ENCODE measurements around the gene MYO5A. TPM values are rescaled to one million over a fixed set of nuclear protein-coding genes. Genes with fewer than 3 reads are reported as not detected.

MYO5A gene
- total RNA-seq, 2 experiments from 2014 or later = 19.2 to 22.6 TPM

DNA sequence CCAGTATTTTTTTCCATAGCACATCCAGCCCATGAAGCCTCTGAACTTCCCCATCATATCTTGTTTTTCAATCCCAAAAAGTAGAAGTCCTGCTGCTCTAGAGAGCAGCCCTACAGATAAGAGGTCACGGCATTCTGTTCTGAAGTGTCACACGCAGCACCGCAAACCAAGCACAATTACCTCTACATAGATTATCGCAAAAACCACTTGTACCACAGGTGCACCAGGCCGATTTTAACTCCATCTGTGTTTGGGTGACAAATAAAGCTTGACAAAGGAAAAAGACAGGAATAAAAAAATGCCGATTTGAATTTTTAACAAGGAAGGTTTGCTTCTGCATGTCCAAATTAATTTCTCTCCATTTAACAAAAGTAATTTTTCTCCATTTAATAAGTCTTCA is 113.7 kb downstream of the MYO5A start:
- TF ChIP-seq, protein P1, sequence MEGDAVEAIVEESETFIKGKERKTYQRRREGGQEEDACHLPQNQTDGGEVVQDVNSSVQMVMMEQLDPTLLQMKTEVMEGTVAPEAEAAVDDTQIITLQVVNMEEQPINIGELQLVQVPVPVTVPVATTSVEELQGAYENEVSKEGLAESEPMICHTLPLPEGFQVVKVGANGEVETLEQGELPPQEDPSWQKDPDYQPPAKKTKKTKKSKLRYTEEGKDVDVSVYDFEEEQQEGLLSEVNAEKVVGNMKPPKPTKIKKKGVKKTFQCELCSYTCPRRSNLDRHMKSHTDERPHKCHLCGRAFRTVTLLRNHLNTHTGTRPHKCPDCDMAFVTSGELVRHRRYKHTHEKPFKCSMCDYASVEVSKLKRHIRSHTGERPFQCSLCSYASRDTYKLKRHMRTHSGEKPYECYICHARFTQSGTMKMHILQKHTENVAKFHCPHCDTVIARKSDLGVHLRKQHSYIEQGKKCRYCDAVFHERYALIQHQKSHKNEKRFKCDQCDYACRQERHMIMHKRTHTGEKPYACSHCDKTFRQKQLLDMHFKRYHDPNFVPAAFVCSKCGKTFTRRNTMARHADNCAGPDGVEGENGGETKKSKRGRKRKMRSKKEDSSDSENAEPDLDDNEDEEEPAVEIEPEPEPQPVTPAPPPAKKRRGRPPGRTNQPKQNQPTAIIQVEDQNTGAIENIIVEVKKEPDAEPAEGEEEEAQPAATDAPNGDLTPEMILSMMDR (IDR thresholded peaks at IDR 0.05) = no peak
- Mint-ChIP-seq H3K36me3 (ENCODE audit: low read depth) (peaks cover 7% of the 10 kb centered on the region), H3K9me3 (no peaks in the 10 kb centered on the region), H3K27ac (peak overlapping the region; percentile 4), H3K4me1 (ENCODE audit: low read depth) (no peaks in the 10 kb centered on the region), H3K27me3 (no peaks in the 10 kb centered on the region), H3K4me3 (no peak overlapping the region)
- intact Hi-C loops (cut with micrococcal nuclease) = no loop called here
- no peak for DNase-seq
- no peak for ATAC-seq
- POLR2A ChIA-PET = no interaction called here
- CTCF ChIA-PET = interaction anchor here (1.8 kb wide), 1 partner anchor 10 kb away, joined by 9 read pairs; no protein-coding TSS in a partner anchor

GRCh38 chr15:52408823-52409222 is 119.9 kb downstream of the MYO5A start:
- H3K9me3 Mint-ChIP-seq = no peaks in the 10 kb centered on the region
- intact Hi-C loops (cut with micrococcal nuclease) = no loop called here
- no peak overlapping the region for H3K27ac Mint-ChIP-seq
- TF ChIP-seq, protein P1 (IDR thresholded peaks at IDR 0.05) = no peak
- no peak for ATAC-seq
- no peak overlapping the region for H3K4me3 Mint-ChIP-seq
- CTCF ChIA-PET = no interaction called here
- peaks cover 2% of the 10 kb centered on the region for H3K36me3 Mint-ChIP-seq (ENCODE audit: low read depth)
- no peak for DNase-seq
- no peaks in the 10 kb centered on the region for H3K4me1 Mint-ChIP-seq (ENCODE audit: low read depth)
- POLR2A ChIA-PET = no interaction called here
- no peaks in the 10 kb centered on the region for H3K27me3 Mint-ChIP-seq

GRCh38 chr15:52407374-52407773 is 121.3 kb downstream of the MYO5A start:
- intact Hi-C loops (cut with micrococcal nuclease) = no loop called here
- DNase-seq = no peak
- no peaks in the 10 kb centered on the region for H3K9me3 Mint-ChIP-seq
- ATAC-seq = no peak
- ChIA-PET POLR2A (no interaction called here), CTCF (interaction anchor here (1.2 kb wide), 1 partner anchor 8 kb away, joined by 4 read pairs; no protein-coding TSS in a partner anchor)
- H3K4me1 Mint-ChIP-seq (ENCODE audit: low read depth) = peaks cover 4% of the 10 kb centered on the region
- TF ChIP-seq, protein P1 (IDR thresholded peaks at IDR 0.05) = no peak
- no peaks in the 10 kb centered on the region for H3K27me3 Mint-ChIP-seq
- H3K4me3 Mint-ChIP-seq = no peak overlapping the region
- peaks cover 2% of the 10 kb centered on the region for H3K36me3 Mint-ChIP-seq (ENCODE audit: low read depth)
- H3K27ac Mint-ChIP-seq = no peak overlapping the region

DNA sequence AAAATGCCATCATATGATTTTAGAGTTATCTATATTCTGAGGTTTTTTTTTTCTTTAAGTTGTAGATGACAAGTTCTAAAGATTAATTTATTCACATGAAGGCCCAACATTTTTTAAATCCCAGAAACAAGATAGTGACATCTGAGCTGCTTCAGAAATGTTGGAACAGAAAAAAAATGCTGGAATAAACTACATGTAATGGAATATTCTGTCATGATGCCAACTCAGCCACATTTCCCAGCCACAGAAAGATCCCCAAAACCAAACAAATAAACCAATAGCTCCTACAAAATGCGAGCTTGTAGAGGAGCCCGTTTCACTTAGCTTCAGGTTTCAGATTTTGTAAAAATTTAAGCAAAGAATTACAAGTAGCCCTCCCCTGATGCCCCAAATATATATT is 122.1 kb downstream of the MYO5A start:
- intact Hi-C loops (cut with micrococcal nuclease) = no loop called here
- Mint-ChIP-seq H3K27me3 (no peaks in the 10 kb centered on the region), H3K9me3 (no peaks in the 10 kb centered on the region), H3K4me1 (ENCODE audit: low read depth) (peaks cover 4% of the 10 kb centered on the region), H3K36me3 (ENCODE audit: low read depth) (peaks cover 2% of the 10 kb centered on the region), H3K27ac (no peak overlapping the region), H3K4me3 (no peak overlapping the region)
- TF ChIP-seq, protein P1 (IDR thresholded peaks at IDR 0.05) = no peak
- CTCF ChIA-PET = interaction anchor here (1.1 to 1.2 kb wide), 2 partner anchors 9 to 145 kb away, joined by 3 to 4 read pairs; no protein-coding TSS in a partner anchor
- no peak for DNase-seq
- POLR2A ChIA-PET = no interaction called here
- no peak for ATAC-seq

DNA sequence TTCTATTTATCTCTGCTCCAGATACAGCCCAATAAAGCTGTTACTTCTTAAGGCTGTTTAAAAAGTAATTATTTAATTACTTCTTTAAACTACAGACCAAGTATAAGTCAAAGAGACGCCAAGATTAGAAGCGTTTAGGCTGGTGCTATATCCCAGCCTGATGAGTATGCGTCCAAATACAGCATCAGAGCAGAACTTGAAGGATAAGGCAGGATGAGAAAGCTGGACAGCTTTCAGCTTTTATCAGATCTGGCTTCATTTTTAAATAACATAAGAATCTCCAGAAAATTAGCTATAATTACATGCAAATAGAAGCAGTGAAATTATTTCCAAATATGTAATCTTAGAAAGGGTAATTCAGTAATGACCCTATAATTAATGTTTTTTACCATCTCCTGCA is 122.8 kb downstream of the MYO5A start:
- Mint-ChIP-seq H3K36me3 (ENCODE audit: low read depth) (peaks cover 2% of the 10 kb centered on the region), H3K27me3 (no peaks in the 10 kb centered on the region), H3K4me3 (no peak overlapping the region), H3K27ac (no peak overlapping the region), H3K4me1 (ENCODE audit: low read depth) (peaks cover 4% of the 10 kb centered on the region), H3K9me3 (no peaks in the 10 kb centered on the region)
- intact Hi-C loops (cut with micrococcal nuclease) = no loop called here
- DNase-seq (no peak), ATAC-seq (no peak)
- CTCF ChIA-PET = interaction anchor here (1.1 to 2.9 kb wide), 4 partner anchors 8 to 144 kb away, joined by 3 to 9 read pairs (median 3); no protein-coding TSS in a partner anchor
- POLR2A ChIA-PET = no interaction called here
- TF ChIP-seq, protein P1 (IDR thresholded peaks at IDR 0.05) = no peak

Measured in activated CD8-positive, alpha-beta T cell treated with anti-CD3 and anti-CD28 coated beads for 36 hours (primary cell).